ENCODE data around the gene ACOX1. TPM values are rescaled to one million over a fixed set of nuclear protein-coding genes. Genes with fewer than 3 reads are reported as not detected.
A peak's percentile ranks its signal among the peaks of the same experiment; 100 is the strongest.

ACOX1 gene
- total RNA-seq, 3 donors from 2014 or later = 55.1 to 147 (median 55.3) TPM

- no peaks in the 10 kb centered on the region for H3K36me3 ChIP-seq
- peaks cover 0 to 21% of the 10 kb centered on the region in 2 donors for H3K4me1 ChIP-seq
- intact Hi-C loops (cut with DNase I; ENCODE audit: low total_unique reads) = no loop called here
- H3K27me3 ChIP-seq = no peaks in the 10 kb centered on the region
- H3K9me3 ChIP-seq = no peaks in the 10 kb centered on the region
- DNase-seq (ENCODE audit: low spot score in 2 of 2) = no peak
- no peak overlapping the region for H3K4me3 ChIP-seq
- TF ChIP-seq CTCF (IDR thresholded peaks at IDR 0.05) (no peak), POLR2A (IDR thresholded peaks at IDR 0.05) (no peak), POLR2AphosphoS5 (IDR thresholded peaks at IDR 0.05) (no peak)
- no peak overlapping the region for H3K27ac ChIP-seq
These were observed 7.0 kb upstream of the ACOX1 start for GRCh38 chr17:75985986-75986385.

GRCh38 chr17:75983501-75984181, 4.7 kb upstream of the ACOX1 start:
- H3K36me3 ChIP-seq = no peaks in the 10 kb centered on the region
- H3K9me3 ChIP-seq = no peaks in the 10 kb centered on the region
- no peaks in the 10 kb centered on the region for H3K27me3 ChIP-seq
- peak overlapping the region; percentile 49 to 99 for H3K27ac ChIP-seq
- H3K4me1 ChIP-seq = peaks cover 0 to 21% of the 10 kb centered on the region in 2 donors
- no peak for TF ChIP-seq POLR2A (IDR thresholded peaks at IDR 0.05)
- TF ChIP-seq CTCF (IDR thresholded peaks at IDR 0.05) = no peak
- no peak for TF ChIP-seq POLR2AphosphoS5 (IDR thresholded peaks at IDR 0.05)
- intact Hi-C loops (cut with DNase I; ENCODE audit: low total_unique reads) = no loop called here
- no peak for DNase-seq (ENCODE audit: low spot score in 2 of 2)
- no peak overlapping the region for H3K4me3 ChIP-seq

GRCh38 chr17:75981019-75981615, 2.2 kb upstream of the ACOX1 start:
- Histone ChIP-seq H3K4me3 (no peak overlapping the region), H3K4me1 (peaks cover 0 to 24% of the 10 kb centered on the region in 2 donors), H3K9me3 (no peaks in the 10 kb centered on the region), H3K36me3 (no peaks in the 10 kb centered on the region), H3K27me3 (no peaks in the 10 kb centered on the region), H3K27ac (peak overlapping the region; percentile 99 to 100)
- TF ChIP-seq CTCF (IDR thresholded peaks at IDR 0.05) (no peak), POLR2A (IDR thresholded peaks at IDR 0.05) (no peak), POLR2AphosphoS5 (IDR thresholded peaks at IDR 0.05) (no peak)
- intact Hi-C loops (cut with DNase I; ENCODE audit: low total_unique reads) = no loop called here
- DNase-seq (ENCODE audit: low spot score in 2 of 2) = no peak

GRCh38 chr17:75980188-75981018, 1.4 kb upstream of the ACOX1 start:
- intact Hi-C loops (cut with DNase I; ENCODE audit: low total_unique reads) = no loop called here
- peak overlapping the region; percentile 69 to 89 (median 72) for H3K4me3 ChIP-seq
- H3K27ac ChIP-seq = peak overlapping the region; percentile 99 to 100
- TF ChIP-seq POLR2AphosphoS5 (IDR thresholded peaks at IDR 0.05) (no peak), CTCF (IDR thresholded peaks at IDR 0.05) (no peak), POLR2A (IDR thresholded peaks at IDR 0.05) (no peak)
- H3K4me1 ChIP-seq = peaks cover 0 to 27% of the 10 kb centered on the region in 2 donors
- H3K9me3 ChIP-seq = no peaks in the 10 kb centered on the region
- no peaks in the 10 kb centered on the region for H3K36me3 ChIP-seq
- no peaks in the 10 kb centered on the region for H3K27me3 ChIP-seq
- no peak for DNase-seq (ENCODE audit: low spot score in 2 of 2)
